GM23338 (cell line): ENCODE measurements around the gene EVI5L.

Experiments used
- CREB1 ChIP-seq: fragments of 250-450 bp; sonication (Bioruptor Pico); IDR thresholded peaks from 2 replicates; pipeline ENCODE4 v1.5.0; 2020; ENCODE audit warnings: low read depth, mild to moderate bottlenecking, moderate library complexity
- EZH2 ChIP-seq: fragments of 200-600 bp; sonication (generic); IDR thresholded peaks from one replicate; pipeline ENCODE4 v1.8.0; 2017; ENCODE audit warnings: antibody characterized with exemption, mild to moderate bottlenecking, low read depth; ENCODE audit not compliant: unreplicated experiment
- EZH2phosphoT487 ChIP-seq: fragments of 200-600 bp; sonication (generic); IDR thresholded peaks from one replicate; pipeline ENCODE4 v1.8.1; 2018; ENCODE audit warnings: antibody characterized with exemption; ENCODE audit not compliant: unreplicated experiment
- JUNB ChIP-seq: IDR thresholded peaks from one replicate; pipeline ENCODE4 v1.6.1; 2016; ENCODE audit warnings: antibody characterized with exemption; ENCODE audit not compliant: unreplicated experiment
- NANOG ChIP-seq: IDR thresholded peaks from 2 replicates; pipeline ENCODE4 v1.6.1; 2016; ENCODE audit warnings: antibody characterized with exemption, borderline replicate concordance
- POLR2AphosphoS5 ChIP-seq: IDR thresholded peaks from 2 replicates; pipeline ENCODE4 v1.6.1; 2016; ENCODE audit warnings: antibody characterized with exemption, low read depth
- STAT1 ChIP-seq: IDR thresholded peaks from one replicate; pipeline ENCODE4 v1.6.1; 2016; ENCODE audit warnings: antibody characterized with exemption; ENCODE audit not compliant: unreplicated experiment
- ZNF331 ChIP-seq: fragments of 250-450 bp; sonication (Bioruptor Pico); IDR thresholded peaks from 2 replicates; pipeline ENCODE4 v1.5.0; 2020; ENCODE audit warnings: low read depth, mild to moderate bottlenecking, moderate library complexity
- TF ChIP-seq, protein P1 (sequence below): IDR thresholded peaks from one replicate; pipeline ENCODE4 v1.6.1; 2018; ENCODE audit warnings: antibody characterized with exemption; ENCODE audit not compliant: unreplicated experiment
- TF ChIP-seq, protein P2 (sequence below), 2 experiments: fragments of 200-600 bp in 1 of 2; sonication (generic) in 1 of 2; conservative IDR thresholded peaks; 2 replicates each; pipeline versions ENCODE4 v1.5.1 to v1.6.1; 2016 to 2017; ENCODE audit warnings: antibody characterized with exemption in 2 of 2, low read depth in 2 of 2, mild to moderate bottlenecking in 2 of 2, moderate library complexity in 1 of 2

DNA sequence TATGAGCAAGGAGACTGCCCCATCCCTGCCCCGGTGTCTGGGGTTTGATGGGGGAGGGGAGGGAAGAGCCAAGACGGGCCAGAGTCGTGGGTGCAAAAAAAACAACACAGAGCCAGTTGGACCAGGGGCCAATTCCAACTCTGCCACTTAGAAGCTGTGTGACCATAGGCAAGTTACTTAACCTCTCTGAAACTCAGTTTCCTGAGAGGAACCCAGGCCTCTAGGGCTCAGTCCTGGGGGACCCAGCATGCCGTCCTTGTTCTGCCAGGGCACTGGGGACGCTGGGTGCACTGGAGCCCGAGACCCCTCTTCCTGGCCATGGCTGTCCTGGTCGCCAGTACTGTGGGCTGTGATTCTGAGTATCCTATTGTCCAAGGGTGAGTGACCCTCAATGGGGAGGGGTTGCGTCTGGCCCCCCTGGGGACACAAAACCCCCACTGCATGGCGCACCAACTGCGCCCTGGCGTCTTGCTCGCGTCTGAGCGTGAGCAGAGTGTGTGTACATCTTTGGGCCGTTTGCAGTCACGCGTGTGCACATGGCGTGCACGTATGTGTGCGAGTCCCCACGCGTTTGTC is 42.3 kb upstream of the EVI5L start:
- TF ChIP-seq, protein P1, sequence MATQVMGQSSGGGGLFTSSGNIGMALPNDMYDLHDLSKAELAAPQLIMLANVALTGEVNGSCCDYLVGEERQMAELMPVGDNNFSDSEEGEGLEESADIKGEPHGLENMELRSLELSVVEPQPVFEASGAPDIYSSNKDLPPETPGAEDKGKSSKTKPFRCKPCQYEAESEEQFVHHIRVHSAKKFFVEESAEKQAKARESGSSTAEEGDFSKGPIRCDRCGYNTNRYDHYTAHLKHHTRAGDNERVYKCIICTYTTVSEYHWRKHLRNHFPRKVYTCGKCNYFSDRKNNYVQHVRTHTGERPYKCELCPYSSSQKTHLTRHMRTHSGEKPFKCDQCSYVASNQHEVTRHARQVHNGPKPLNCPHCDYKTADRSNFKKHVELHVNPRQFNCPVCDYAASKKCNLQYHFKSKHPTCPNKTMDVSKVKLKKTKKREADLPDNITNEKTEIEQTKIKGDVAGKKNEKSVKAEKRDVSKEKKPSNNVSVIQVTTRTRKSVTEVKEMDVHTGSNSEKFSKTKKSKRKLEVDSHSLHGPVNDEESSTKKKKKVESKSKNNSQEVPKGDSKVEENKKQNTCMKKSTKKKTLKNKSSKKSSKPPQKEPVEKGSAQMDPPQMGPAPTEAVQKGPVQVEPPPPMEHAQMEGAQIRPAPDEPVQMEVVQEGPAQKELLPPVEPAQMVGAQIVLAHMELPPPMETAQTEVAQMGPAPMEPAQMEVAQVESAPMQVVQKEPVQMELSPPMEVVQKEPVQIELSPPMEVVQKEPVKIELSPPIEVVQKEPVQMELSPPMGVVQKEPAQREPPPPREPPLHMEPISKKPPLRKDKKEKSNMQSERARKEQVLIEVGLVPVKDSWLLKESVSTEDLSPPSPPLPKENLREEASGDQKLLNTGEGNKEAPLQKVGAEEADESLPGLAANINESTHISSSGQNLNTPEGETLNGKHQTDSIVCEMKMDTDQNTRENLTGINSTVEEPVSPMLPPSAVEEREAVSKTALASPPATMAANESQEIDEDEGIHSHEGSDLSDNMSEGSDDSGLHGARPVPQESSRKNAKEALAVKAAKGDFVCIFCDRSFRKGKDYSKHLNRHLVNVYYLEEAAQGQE: no peak
- TF ChIP-seq EZH2: peak; percentile 9
- TF ChIP-seq, protein P2, sequence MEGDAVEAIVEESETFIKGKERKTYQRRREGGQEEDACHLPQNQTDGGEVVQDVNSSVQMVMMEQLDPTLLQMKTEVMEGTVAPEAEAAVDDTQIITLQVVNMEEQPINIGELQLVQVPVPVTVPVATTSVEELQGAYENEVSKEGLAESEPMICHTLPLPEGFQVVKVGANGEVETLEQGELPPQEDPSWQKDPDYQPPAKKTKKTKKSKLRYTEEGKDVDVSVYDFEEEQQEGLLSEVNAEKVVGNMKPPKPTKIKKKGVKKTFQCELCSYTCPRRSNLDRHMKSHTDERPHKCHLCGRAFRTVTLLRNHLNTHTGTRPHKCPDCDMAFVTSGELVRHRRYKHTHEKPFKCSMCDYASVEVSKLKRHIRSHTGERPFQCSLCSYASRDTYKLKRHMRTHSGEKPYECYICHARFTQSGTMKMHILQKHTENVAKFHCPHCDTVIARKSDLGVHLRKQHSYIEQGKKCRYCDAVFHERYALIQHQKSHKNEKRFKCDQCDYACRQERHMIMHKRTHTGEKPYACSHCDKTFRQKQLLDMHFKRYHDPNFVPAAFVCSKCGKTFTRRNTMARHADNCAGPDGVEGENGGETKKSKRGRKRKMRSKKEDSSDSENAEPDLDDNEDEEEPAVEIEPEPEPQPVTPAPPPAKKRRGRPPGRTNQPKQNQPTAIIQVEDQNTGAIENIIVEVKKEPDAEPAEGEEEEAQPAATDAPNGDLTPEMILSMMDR (conservative IDR thresholded peaks at IDR 0.05; ENCODE audit: low read depth in 2 of 2): no peak
- TF ChIP-seq EZH2phosphoT487: no peak
- TF ChIP-seq NANOG: no peak
- TF ChIP-seq ZNF331: no peak
- TF ChIP-seq POLR2AphosphoS5: no peak
- no peak for TF ChIP-seq JUNB
- TF ChIP-seq STAT1: no peak
- no peak for TF ChIP-seq CREB1 (CRISPR knock-in tag)
